Caco-2 (cell line): Measurements from ENCODE around the gene ANO6. TPM values are rescaled to one million over a fixed set of nuclear protein-coding genes. Genes with fewer than 3 reads are reported as not detected.

Experiments
- BruUV-seq: library from RNA; stranded (reverse); fragments of 400-500 nt; replicated peaks from 2 replicates; lab custom pipeline; 2021; lab: Mats Ljungman, UMichigan
- CTCF ChIA-PET: fragments of 300-600 bp; sonication (Branson Sonifier 250); formaldehyde crosslinking; loops from one replicate; lab custom pipeline; 2022; ENCODE audit warnings: antibody characterized with exemption; lab: Charles Lee
- POLR2A ChIA-PET: fragments of 300-600 bp; sonication (Branson Sonifier 250); formaldehyde crosslinking; loops from one replicate; lab custom pipeline; 2022; ENCODE audit warnings: antibody characterized with exemption; lab: Charles Lee
- DNase-seq, 2 experiments: peaks; one replicate each; pipeline versions ENCODE4 v3.0.0 to v3.0.0-alpha.2; 2020 to 2022
- H3K27me3 ChIP-seq: replicated peaks from 2 replicates; pipeline ENCODE4 v1.6.0; 2011; ENCODE audit warnings: low read length; ENCODE audit not compliant: control insufficient read depth, insufficient read depth
- H3K36me3 ChIP-seq: 2 replicates; pipeline ENCODE4 v1.5.1; 2011; ENCODE audit warnings: low read length; ENCODE audit not compliant: control insufficient read depth, insufficient read depth
- H3K4me1 ChIP-seq: fragments of 250-450 bp; sonication (Bioruptor Pico); 2 replicates; pipeline ENCODE4 v1.5.1; 2020; ENCODE audit warnings: mild to moderate bottlenecking
- H3K4me3 ChIP-seq: 2 replicates; pipeline ENCODE4 v1.5.1; 2011; ENCODE audit warnings: low read depth, mild to moderate bottlenecking, control low read depth, low read length
- H3K9me3 ChIP-seq: fragments of 250-450 bp; sonication (Bioruptor Pico); 2 replicates; pipeline ENCODE4 v1.5.1; 2020; ENCODE audit warnings: mild to moderate bottlenecking, moderate library complexity
- H3K27ac Mint-ChIP-seq: one replicate; pipeline ENCODE4 v1.8.0; 2022; ENCODE audit warnings: mixed read lengths; ENCODE audit not compliant: unreplicated experiment
- H3K27me3 Mint-ChIP-seq: one replicate; pipeline ENCODE4 v1.8.0; 2022; ENCODE audit warnings: mixed read lengths; ENCODE audit not compliant: insufficient read depth, unreplicated experiment
- H3K36me3 Mint-ChIP-seq: one replicate; pipeline ENCODE4 v1.8.0; 2022; ENCODE audit warnings: mild to moderate bottlenecking, mixed read lengths; ENCODE audit not compliant: insufficient read depth, unreplicated experiment
- H3K4me1 Mint-ChIP-seq: one replicate; pipeline ENCODE4 v1.8.0; 2022; ENCODE audit warnings: low read depth, mixed read lengths; ENCODE audit not compliant: unreplicated experiment
- H3K4me3 Mint-ChIP-seq: one replicate; pipeline ENCODE4 v1.8.0; 2022; ENCODE audit warnings: mild to moderate bottlenecking, moderate library complexity, mixed read lengths; ENCODE audit not compliant: unreplicated experiment
- H3K9me3 Mint-ChIP-seq: one replicate; pipeline ENCODE4 v1.8.0; 2022; ENCODE audit warnings: mixed read lengths; ENCODE audit not compliant: unreplicated experiment
- intact Hi-C: fragments of 100-400 bp; cut with micrococcal nuclease; formaldehyde crosslinking; loops from one replicate; pipeline ENCODE4 v1.10.0; 2022; ENCODE audit not compliant: unreplicated experiment
- total RNA-seq: library from RNA; stranded (reverse); gene quantifications from 2 replicates; pipeline ENCODE4 v1.2.3, GENCODE V29; 2022
- TF ChIP-seq, protein P1 (sequence below), 2 experiments: fragments of 200-600 bp in 1 of 2; IDR thresholded peaks; 1 replicate in 1 of 2; 2 replicates in 1 of 2; pipeline versions ENCODE4 v1.5.1 to v1.8.0; 2011 to 2022; ENCODE audit warnings: antibody characterized with exemption in 1 of 2, control low read depth in 1 of 2, inconsistent platforms in 1 of 2, low read depth in 1 of 2, low read length in 1 of 2, mild to moderate bottlenecking in 1 of 2, moderate library complexity in 1 of 2; ENCODE audit not compliant: insufficient read depth in 1 of 2, severe bottlenecking in 1 of 2, unreplicated experiment in 1 of 2

Gene ANO6
- total RNA-seq, 1 experiment from 2014 or later, result 126 TPM

DNA sequence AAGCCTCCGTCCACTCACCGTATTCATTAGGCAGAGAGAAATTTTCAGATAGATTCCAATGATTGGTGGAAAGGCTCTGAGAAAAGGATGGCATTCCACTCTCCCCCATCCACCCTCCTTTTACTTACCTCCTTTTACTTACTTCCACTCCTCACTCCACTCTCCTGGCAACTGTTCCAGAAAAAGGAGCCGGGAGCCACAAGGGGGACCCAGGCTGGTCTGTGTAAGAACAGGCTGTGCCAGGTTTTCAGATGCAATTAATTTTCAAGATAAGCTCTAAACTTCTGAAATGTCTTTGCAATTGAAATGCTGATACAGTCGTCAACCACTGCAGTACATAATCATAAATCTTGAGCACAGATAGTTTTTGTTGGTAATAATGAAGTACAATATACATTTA, 248.8 kb downstream of the ANO6 start:
- Histone ChIP-seq H3K36me3 (no peaks in the 10 kb centered on the region), H3K27me3 (no peaks in the 10 kb centered on the region), H3K4me3 (no peak overlapping the region), H3K9me3 (0 out of 2 replicates have a peak, but pooled peaks cover 6% of the 10 kb centered on the region), H3K4me1 (no peaks in the 10 kb centered on the region)
- POLR2A ChIA-PET, result no interaction called here
- intact Hi-C loops, result no loop called here
- Mint-ChIP-seq H3K27ac (no peak overlapping the region), H3K9me3 (peaks cover under 1% of the 10 kb centered on the region), H3K27me3 (peaks cover 4% of the 10 kb centered on the region), H3K36me3 (no peaks in the 10 kb centered on the region), H3K4me1 (no peaks in the 10 kb centered on the region), H3K4me3 (no peak overlapping the region)
- DNase-seq, result peak in 1 of 2 experiments; percentile 29
- TF ChIP-seq, protein P1, sequence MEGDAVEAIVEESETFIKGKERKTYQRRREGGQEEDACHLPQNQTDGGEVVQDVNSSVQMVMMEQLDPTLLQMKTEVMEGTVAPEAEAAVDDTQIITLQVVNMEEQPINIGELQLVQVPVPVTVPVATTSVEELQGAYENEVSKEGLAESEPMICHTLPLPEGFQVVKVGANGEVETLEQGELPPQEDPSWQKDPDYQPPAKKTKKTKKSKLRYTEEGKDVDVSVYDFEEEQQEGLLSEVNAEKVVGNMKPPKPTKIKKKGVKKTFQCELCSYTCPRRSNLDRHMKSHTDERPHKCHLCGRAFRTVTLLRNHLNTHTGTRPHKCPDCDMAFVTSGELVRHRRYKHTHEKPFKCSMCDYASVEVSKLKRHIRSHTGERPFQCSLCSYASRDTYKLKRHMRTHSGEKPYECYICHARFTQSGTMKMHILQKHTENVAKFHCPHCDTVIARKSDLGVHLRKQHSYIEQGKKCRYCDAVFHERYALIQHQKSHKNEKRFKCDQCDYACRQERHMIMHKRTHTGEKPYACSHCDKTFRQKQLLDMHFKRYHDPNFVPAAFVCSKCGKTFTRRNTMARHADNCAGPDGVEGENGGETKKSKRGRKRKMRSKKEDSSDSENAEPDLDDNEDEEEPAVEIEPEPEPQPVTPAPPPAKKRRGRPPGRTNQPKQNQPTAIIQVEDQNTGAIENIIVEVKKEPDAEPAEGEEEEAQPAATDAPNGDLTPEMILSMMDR (IDR thresholded peaks at IDR 0.05; ENCODE audit: insufficient read depth in 1 of 2, low read depth in 1 of 2, low read length in 1 of 2, severe bottlenecking in 1 of 2, unreplicated experiment in 1 of 2), result peak in 1 of 2 experiments; percentile 42
- BruUV-seq, result no TSS peak
- CTCF ChIA-PET, result interaction anchor here (1.3 to 1.5 kb wide), 2 partner anchors 79 to 334 kb away, joined by 3 read pairs; no protein-coding TSS in a partner anchor

- no TSS peak for BruUV-seq
- no peak overlapping the region for H3K4me3 Mint-ChIP-seq
Observed at GRCh38 chr12:45468751-45469615, 253.1 kb downstream of the ANO6 start.

GRCh38 chr12:45469902-45470301, 254.0 kb downstream of the ANO6 start:
- H3K9me3 Mint-ChIP-seq, result peaks cover 21% of the 10 kb centered on the region
- no peak overlapping the region for H3K4me3 Mint-ChIP-seq
- intact Hi-C loops, result no loop called here
- ChIA-PET CTCF (no interaction called here), POLR2A (no interaction called here)
- H3K4me3 ChIP-seq, result no peak overlapping the region
- no peak overlapping the region for H3K27ac Mint-ChIP-seq
- H3K27me3 ChIP-seq, result no peaks in the 10 kb centered on the region
- H3K36me3 ChIP-seq, result no peaks in the 10 kb centered on the region
- peaks cover 1% of the 10 kb centered on the region for H3K4me1 Mint-ChIP-seq
- H3K36me3 Mint-ChIP-seq, result no peaks in the 10 kb centered on the region
- BruUV-seq, result no TSS peak
- TF ChIP-seq, protein P1 (IDR thresholded peaks at IDR 0.05; ENCODE audit: insufficient read depth in 1 of 2, low read depth in 1 of 2, low read length in 1 of 2, severe bottlenecking in 1 of 2, unreplicated experiment in 1 of 2), result no peak
- no peaks in the 10 kb centered on the region for H3K27me3 Mint-ChIP-seq
- H3K4me1 ChIP-seq, result no peaks in the 10 kb centered on the region
- DNase-seq, result no peak
- 0 out of 2 replicates have a peak, but pooled peaks cover 7% of the 10 kb centered on the region for H3K9me3 ChIP-seq

More at GRCh38 chr12:45468751-45469615, 253.1 kb downstream of the ANO6 start:
- Histone ChIP-seq H3K36me3 (no peaks in the 10 kb centered on the region), H3K27me3 (no peaks in the 10 kb centered on the region), H3K4me3 (no peak overlapping the region), H3K9me3 (0 out of 2 replicates have a peak, but pooled peaks cover 7% of the 10 kb centered on the region), H3K4me1 (no peaks in the 10 kb centered on the region)
- Mint-ChIP-seq H3K27me3 (no peaks in the 10 kb centered on the region), H3K4me1 (no peaks in the 10 kb centered on the region), H3K9me3 (peaks cover 17% of the 10 kb centered on the region), H3K27ac (no peak overlapping the region), H3K36me3 (no peaks in the 10 kb centered on the region)
- POLR2A ChIA-PET, result no interaction called here
- intact Hi-C loops, result no loop called here
- no peak for DNase-seq
- TF ChIP-seq, protein P1 (IDR thresholded peaks at IDR 0.05; ENCODE audit: insufficient read depth in 1 of 2, low read depth in 1 of 2, low read length in 1 of 2, severe bottlenecking in 1 of 2, unreplicated experiment in 1 of 2), result no peak
- CTCF ChIA-PET, result no interaction called here
